Measurements from ENCODE around the gene PLCH1.

DNA sequence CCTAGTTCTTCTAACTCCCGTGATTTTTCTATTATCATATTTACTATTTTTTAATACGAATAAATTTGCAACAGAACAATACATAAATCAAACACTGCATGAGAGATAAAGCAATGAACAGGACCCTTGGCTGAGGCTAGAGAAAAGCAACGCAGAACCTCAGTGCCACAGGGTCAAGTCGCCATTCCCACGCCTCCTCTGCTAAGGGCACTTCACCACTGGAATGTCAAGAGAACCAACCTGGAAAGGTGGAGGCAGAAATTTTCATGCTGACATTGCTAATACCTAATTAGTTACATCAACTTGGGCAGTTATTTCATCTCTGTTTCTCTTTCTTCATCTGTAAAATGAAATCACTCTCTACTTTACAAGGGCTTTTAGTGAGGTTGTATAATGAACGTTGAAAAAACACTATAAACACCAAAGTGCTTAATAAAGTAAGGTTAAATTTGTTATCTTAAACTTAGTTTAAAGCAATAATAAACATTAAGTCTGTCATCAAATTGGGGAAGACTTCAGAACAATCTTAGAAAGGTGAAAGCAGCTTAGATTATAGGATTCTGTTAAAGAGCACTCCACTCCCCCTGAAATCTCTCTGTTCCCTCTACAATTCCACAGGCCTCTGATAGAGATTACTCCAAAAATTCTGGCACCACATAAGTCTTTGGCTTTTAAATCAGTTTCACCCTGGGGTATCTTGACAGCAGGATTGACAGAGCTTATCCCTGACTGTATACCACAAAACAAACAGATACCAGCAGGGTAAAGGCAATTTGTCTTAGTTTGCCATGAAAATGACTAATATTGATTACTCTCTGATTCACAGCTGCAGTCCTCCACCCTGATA is 41.9 kb downstream of the PLCH1 start:
- no peak for TF ChIP-seq SAP30 (IDR thresholded peaks at IDR 0.05; ENCODE audit: borderline replicate concordance, insufficient read depth, low read depth, low read length, poor library complexity, severe bottlenecking)
- TF ChIP-seq, protein P1, sequence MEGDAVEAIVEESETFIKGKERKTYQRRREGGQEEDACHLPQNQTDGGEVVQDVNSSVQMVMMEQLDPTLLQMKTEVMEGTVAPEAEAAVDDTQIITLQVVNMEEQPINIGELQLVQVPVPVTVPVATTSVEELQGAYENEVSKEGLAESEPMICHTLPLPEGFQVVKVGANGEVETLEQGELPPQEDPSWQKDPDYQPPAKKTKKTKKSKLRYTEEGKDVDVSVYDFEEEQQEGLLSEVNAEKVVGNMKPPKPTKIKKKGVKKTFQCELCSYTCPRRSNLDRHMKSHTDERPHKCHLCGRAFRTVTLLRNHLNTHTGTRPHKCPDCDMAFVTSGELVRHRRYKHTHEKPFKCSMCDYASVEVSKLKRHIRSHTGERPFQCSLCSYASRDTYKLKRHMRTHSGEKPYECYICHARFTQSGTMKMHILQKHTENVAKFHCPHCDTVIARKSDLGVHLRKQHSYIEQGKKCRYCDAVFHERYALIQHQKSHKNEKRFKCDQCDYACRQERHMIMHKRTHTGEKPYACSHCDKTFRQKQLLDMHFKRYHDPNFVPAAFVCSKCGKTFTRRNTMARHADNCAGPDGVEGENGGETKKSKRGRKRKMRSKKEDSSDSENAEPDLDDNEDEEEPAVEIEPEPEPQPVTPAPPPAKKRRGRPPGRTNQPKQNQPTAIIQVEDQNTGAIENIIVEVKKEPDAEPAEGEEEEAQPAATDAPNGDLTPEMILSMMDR (IDR thresholded peaks at IDR 0.05 in 2 of 3, conservative IDR thresholded peaks at IDR 0.05 in 1 of 3; ENCODE audit: insufficient read depth in 2 of 3, low read depth in 1 of 3, low read length in 3 of 3), result no peak
- TF ChIP-seq SMARCC2 (IDR thresholded peaks at IDR 0.05; ENCODE audit: low read depth), result no peak
- TF ChIP-seq, protein P2, sequence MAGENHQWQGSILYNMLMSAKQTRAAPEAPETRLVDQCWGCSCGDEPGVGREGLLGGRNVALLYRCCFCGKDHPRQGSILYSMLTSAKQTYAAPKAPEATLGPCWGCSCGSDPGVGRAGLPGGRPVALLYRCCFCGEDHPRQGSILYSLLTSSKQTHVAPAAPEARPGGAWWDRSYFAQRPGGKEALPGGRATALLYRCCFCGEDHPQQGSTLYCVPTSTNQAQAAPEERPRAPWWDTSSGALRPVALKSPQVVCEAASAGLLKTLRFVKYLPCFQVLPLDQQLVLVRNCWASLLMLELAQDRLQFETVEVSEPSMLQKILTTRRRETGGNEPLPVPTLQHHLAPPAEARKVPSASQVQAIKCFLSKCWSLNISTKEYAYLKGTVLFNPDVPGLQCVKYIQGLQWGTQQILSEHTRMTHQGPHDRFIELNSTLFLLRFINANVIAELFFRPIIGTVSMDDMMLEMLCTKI (IDR thresholded peaks at IDR 0.05; ENCODE audit: partially characterized antibody), result no peak
- TF ChIP-seq, protein P3, sequence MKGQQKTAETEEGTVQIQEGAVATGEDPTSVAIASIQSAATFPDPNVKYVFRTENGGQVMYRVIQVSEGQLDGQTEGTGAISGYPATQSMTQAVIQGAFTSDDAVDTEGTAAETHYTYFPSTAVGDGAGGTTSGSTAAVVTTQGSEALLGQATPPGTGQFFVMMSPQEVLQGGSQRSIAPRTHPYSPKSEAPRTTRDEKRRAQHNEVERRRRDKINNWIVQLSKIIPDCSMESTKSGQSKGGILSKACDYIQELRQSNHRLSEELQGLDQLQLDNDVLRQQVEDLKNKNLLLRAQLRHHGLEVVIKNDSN (CRISPR knock-in tag; IDR thresholded peaks at IDR 0.05), result no peak
- TF ChIP-seq SMAD3 (CRISPR knock-in tag; conservative IDR thresholded peaks at IDR 0.05), result no peak
- TF ChIP-seq ZNF644 (tag; IDR thresholded peaks at IDR 0.05; ENCODE audit: low read depth), result no peak
- no peak for TF ChIP-seq ZNF589 (CRISPR knock-in tag; IDR thresholded peaks at IDR 0.05; ENCODE audit: low read depth)
- no peak for TF ChIP-seq ZNF76 (CRISPR knock-in tag; IDR thresholded peaks at IDR 0.05; ENCODE audit: borderline replicate concordance)

Data from K562 (cell line).